ENCODE measurements around the gene MAPK14. TPM values are rescaled to one million over a fixed set of nuclear protein-coding genes. Genes with fewer than 3 reads are reported as not detected.

The MAPK14 gene
- total and polyA plus RNA-seq, 2 donors (not counting 3 experiments of a cell fraction or from before 2014, with no cell fraction given): 33.3 to 54.1 TPM

DNA sequence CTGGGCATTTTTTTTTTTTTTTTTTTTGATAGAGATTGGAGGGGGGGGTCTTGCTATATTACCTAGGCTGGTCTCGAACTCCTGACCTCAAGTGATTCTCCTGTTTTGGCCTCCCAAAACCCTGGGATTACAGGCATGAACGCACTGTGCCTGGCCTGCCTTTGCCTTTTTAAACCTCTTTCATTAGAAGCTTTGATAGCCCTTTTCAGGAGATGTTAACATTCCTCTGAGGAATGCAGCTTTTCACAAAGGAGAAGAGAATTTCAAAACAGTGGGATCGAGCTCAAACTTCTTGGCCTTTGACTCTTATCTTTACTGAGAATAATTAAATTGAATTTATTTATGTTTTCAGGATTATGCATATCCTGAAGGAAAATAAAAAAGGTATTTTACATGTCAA lies 34.5 kb upstream of the MAPK14 start:
- Histone ChIP-seq H3K9ac (replicated peaks; ENCODE audit: extremely low read depth, insufficient read depth, low read length) (no peak overlapping the region), H3K4me1 (ENCODE audit: control insufficient read depth, extremely low read depth, insufficient read depth, low read length) (no peaks in the 10 kb centered on the region), H3K79me2 (ENCODE audit: control insufficient read depth, insufficient read depth, low read length) (no peaks in the 10 kb centered on the region), H3K4me2 (ENCODE audit: insufficient read depth, low read length) (no peak overlapping the region), H3K9me3 (replicated peaks; ENCODE audit: control insufficient read depth, insufficient read depth, low read length) (no peaks in the 10 kb centered on the region), H3K27ac (ENCODE audit: insufficient read depth, low read depth, low read length) (no peak overlapping the region), H3K9me1 (replicated peaks; ENCODE audit: control insufficient read depth, extremely low read depth, insufficient read depth, low read length) (no peaks in the 10 kb centered on the region), H3K4me3 (replicated peaks in 1 of 3; ENCODE audit: insufficient read depth in 1 of 3, low read depth in 1 of 3, low read length in 3 of 3) (no peak overlapping the region), H3K36me3 (ENCODE audit: control insufficient read depth in 2 of 2, extremely low read depth in 1 of 2, insufficient read depth in 2 of 2, low read length in 2 of 2) (no peaks in the 10 kb centered on the region), H3K27me3 (ENCODE audit: control insufficient read depth in 2 of 2, insufficient read depth in 2 of 2, low read length in 2 of 2) (no peaks in the 10 kb centered on the region), H2AFZ (ENCODE audit: low read depth, low read length) (no peak overlapping the region), H4K20me1 (replicated peaks; ENCODE audit: control insufficient read depth, extremely low read depth, insufficient read depth, low read length) (no peaks in the 10 kb centered on the region)
- ChIA-PET CTCF (no interaction called here), POLR2A (interaction anchor here (0.6 kb wide), 1 partner anchor 833 kb away, joined by 4 read pairs; no protein-coding TSS in a partner anchor)
- TF ChIP-seq FOS (IDR thresholded peaks at IDR 0.05; ENCODE audit: borderline replicate concordance, insufficient read depth, low read length) (no peak), POLR2AphosphoS5 (IDR thresholded peaks at IDR 0.05; ENCODE audit: insufficient read depth, low read depth, low read length) (no peak), POLR2A (IDR thresholded peaks at IDR 0.05; ENCODE audit: low read depth, low read length) (no peak), MYC (IDR thresholded peaks at IDR 0.05; ENCODE audit: low read depth, low read length) (no peak), JUN (IDR thresholded peaks at IDR 0.05; ENCODE audit: borderline replicate concordance, insufficient read depth, insufficient read length, low read depth) (no peak), GATA2 (IDR thresholded peaks at IDR 0.05; ENCODE audit: insufficient read depth, insufficient read length, low read depth, low read length) (no peak), EZH2 (IDR thresholded peaks at IDR 0.05; ENCODE audit: borderline replicate concordance, low read depth, low read length, severe bottlenecking) (no peak)
- TF ChIP-seq, protein P1, sequence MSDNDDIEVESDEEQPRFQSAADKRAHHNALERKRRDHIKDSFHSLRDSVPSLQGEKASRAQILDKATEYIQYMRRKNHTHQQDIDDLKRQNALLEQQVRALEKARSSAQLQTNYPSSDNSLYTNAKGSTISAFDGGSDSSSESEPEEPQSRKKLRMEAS (IDR thresholded peaks at IDR 0.05; ENCODE audit: insufficient read depth, insufficient read length): no peak
- TF ChIP-seq, protein P2, sequence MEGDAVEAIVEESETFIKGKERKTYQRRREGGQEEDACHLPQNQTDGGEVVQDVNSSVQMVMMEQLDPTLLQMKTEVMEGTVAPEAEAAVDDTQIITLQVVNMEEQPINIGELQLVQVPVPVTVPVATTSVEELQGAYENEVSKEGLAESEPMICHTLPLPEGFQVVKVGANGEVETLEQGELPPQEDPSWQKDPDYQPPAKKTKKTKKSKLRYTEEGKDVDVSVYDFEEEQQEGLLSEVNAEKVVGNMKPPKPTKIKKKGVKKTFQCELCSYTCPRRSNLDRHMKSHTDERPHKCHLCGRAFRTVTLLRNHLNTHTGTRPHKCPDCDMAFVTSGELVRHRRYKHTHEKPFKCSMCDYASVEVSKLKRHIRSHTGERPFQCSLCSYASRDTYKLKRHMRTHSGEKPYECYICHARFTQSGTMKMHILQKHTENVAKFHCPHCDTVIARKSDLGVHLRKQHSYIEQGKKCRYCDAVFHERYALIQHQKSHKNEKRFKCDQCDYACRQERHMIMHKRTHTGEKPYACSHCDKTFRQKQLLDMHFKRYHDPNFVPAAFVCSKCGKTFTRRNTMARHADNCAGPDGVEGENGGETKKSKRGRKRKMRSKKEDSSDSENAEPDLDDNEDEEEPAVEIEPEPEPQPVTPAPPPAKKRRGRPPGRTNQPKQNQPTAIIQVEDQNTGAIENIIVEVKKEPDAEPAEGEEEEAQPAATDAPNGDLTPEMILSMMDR (IDR thresholded peaks at IDR 0.05; ENCODE audit: extremely low read depth in 1 of 2, insufficient read depth in 1 of 2, low read depth in 1 of 2, low read length in 2 of 2): no peak
- no TSS peak for BruUV-seq (replicated peaks)
- intact Hi-C loops (cut with micrococcal nuclease) (no loop called here), dilution Hi-C loops (cut with MboI; ENCODE audit: extremely low pct_ligation_motif_present, low sequenced_read_pairs) (no loop called here)
- FAIRE-seq (no peak), DNase-seq (ENCODE audit: low read depth, low spot score) (no peak)
